SH-SY5Y (cell line): ENCODE data around the gene CHRNA4.

Experiments
- GATA2 ChIP-seq: IDR thresholded peaks from 2 replicates; pipeline ENCODE4 v1.6.1; 2011; ENCODE audit warnings: mild to moderate bottlenecking, low read depth, low read length
- GATA3 ChIP-seq: IDR thresholded peaks from 2 replicates; pipeline ENCODE4 v1.6.1; 2011; ENCODE audit warnings: low read depth, mild to moderate bottlenecking, low read length, moderate library complexity

Gene CHRNA4

GRCh38 chr20:63347081-63347741 lies 13.9 kb downstream of the CHRNA4 start:
- no peak for TF ChIP-seq GATA3

- TF ChIP-seq GATA2 (no peak), GATA3 (no peak)
Observed at GRCh38 chr20:63346131-63347080, 14.7 kb downstream of the CHRNA4 start.

- TF ChIP-seq GATA2 (no peak), GATA3 (no peak)
Observed at GRCh38 chr20:63345328-63346100, 15.6 kb downstream of the CHRNA4 start.

DNA sequence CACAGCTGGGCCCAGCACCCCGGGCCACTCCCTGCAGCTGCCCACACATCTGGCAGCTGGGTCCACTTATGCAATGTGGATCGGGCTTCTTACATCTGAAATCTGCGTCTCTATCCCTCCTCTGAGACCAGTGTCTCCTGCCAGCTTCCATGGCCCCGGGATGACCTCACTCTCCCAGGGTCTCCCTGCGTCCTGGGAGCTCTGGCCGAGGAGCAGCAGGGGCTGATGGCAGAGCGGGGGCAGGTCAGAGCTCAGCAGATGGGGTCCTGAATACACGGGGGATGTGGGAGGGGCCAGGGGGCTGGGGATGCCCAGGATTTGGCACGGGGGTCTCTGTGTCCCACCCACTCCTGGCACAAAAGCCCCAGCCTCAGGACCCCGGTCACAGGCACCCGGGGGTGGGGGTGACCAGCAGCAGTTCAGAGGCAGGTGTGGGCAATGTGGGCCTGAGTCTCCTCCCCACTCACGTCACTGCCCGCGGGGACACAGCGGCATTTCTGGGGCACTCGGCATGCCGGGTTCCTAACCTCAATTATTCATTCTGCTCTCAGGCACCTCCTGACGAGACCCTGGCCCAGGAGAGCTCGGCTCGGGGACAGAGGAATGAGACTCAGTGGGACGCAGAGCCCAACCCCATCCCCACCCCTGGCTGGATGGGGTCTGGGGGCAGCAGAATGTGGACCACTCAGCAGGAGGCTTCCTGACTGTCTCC lies 16.4 kb downstream of the CHRNA4 start:
- TF ChIP-seq GATA3: no peak
- TF ChIP-seq GATA2: no peak

DNA sequence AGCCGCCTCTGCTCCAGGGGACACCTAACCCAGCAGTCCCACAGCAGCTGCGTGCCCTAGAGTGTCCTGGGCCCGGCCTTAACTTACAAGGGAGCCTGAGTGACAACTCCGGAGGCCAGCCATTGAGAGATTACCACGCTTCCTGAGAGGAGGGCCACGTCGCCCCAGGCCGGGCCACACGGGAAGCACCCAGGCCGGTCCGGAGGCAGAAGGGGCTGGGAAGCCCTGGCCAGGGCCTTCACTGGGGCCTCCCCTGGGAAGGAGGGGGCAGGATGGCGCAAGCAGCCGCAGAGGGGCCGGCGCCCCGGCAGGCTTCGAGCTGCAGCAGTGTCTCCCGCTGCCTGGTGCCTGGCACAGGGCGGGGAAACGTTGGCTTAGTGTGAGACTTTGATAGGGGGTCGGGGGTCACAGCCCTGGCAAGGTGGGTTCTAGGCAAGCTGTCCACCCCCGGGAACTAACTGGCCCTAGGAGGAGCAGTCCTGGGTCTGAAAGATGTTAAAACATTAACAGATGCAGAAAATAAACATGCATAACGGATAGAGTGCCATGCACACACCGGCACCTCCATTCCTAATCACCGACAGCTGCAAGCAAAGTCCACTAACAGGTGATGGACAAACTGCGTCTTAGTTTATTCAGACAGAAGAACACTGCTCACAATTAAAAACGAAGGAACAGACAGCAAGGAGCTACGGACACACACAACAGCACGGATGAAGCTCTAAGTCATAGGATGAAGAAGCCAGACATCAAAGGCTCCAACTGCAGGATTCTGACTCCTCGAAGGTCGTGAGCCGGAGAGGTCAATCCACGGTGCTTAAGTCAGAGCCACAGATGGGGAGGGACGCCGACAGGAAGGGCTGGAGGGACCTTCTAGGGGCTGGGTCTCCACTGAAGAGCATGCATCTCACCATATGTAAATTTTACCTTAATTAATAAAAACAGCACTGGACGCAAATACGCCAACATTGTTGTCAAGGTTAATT lies 17.4 kb downstream of the CHRNA4 start:
- no peak for TF ChIP-seq GATA2
- TF ChIP-seq GATA3: no peak

GRCh38 chr20:63342561-63343459 lies 18.3 kb downstream of the CHRNA4 start:
- TF ChIP-seq GATA3 (no peak), GATA2 (no peak)

DNA sequence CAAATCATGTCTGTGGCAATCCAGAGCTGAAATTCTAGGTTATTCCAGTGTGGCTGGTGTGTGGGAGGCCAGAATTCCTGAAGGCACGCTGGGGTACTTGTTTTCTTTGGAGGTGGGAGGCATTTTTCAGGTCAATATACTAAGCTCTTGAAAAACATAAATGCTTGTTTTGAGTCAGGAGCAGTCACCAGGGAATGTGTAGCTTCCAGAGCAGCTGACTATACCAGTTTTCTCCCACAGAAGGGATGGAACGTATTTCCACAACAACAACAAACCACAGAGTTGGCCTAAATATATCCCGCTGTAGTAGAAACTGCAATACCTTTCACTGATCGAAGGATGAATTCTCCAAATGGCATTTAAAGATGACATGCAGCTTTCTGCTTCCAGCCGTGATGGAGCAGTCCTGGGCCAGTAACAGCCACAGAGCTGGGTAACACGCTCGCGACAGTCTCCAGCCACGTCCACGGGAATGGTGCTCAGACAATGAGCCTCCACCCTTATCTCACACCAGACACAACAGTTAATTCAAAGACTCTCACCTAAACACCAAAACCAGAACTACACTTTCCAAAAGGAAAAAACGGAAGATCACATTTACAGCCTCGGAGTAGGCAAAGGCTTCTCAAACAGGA lies 23.2 kb downstream of the CHRNA4 start:
- TF ChIP-seq GATA3: no peak
- TF ChIP-seq GATA2: no peak

GRCh38 chr20:63336232-63336752 lies 24.9 kb downstream of the CHRNA4 start:
- TF ChIP-seq GATA2: no peak
- TF ChIP-seq GATA3: no peak

- TF ChIP-seq GATA3: no peak
- TF ChIP-seq GATA2: no peak
Observed at GRCh38 chr20:63335711-63336110, 25.4 kb downstream of the CHRNA4 start.

DNA sequence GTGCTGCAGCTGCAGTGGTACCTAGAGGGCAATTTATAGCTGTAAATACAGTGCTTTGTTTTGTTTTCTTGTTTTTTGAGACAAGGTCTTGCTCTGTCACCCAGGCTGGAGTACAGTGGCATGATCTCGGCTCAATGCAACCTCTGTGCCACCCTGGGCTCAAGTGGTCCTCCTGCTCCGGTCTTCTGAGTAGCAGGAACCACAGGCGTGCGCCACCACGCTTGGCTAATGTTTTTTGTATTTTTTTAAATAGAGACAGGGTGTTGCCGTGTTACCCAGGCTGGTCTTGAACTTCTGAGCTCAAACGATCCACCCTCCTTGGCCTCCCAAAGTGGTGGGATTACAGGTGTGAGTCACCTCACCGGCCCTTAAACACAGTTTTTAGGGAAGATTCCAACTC lies 26.8 kb downstream of the CHRNA4 start:
- TF ChIP-seq GATA3 (no peak), GATA2 (no peak)

GRCh38 chr20:63333241-63333836 lies 27.8 kb downstream of the CHRNA4 start:
- no peak for TF ChIP-seq GATA2
- no peak for TF ChIP-seq GATA3
